ENCODE data around the gene SASH1. TPM values are rescaled to one million over a fixed set of nuclear protein-coding genes. Genes with fewer than 3 reads are reported as not detected.

The SASH1 gene
- total and polyA plus RNA-seq, 9 of the 15 experiments (the other 6 are each of a cell fraction or from before 2014, with no cell fraction given) = 0.35 to 3.5 (median 1.6) TPM

- TF ChIP-seq CREB5 (CRISPR knock-in tag; IDR thresholded peaks at IDR 0.05) (no peak), ZNF583 (CRISPR knock-in tag; IDR thresholded peaks at IDR 0.05) (no peak), RAD51 (IDR thresholded peaks at IDR 0.05; ENCODE audit: borderline replicate concordance, low read depth) (no peak), TCF7 (IDR thresholded peaks at IDR 0.05; ENCODE audit: borderline replicate concordance) (no peak), CBX2 (IDR thresholded peaks at IDR 0.05; ENCODE audit: insufficient read depth, low read length, poor library complexity, severe bottlenecking) (no peak), ZNF316 (IDR thresholded peaks at IDR 0.05) (peak; percentile 95), NELFE (IDR thresholded peaks at IDR 0.05; ENCODE audit: insufficient read depth, insufficient read length) (no peak), CBFA2T2 (conservative IDR thresholded peaks at IDR 0.05) (no peak), ZNF212 (CRISPR knock-in tag; IDR thresholded peaks at IDR 0.05) (no peak), ZC3H8 (IDR thresholded peaks at IDR 0.05) (no peak), ZNF224 (CRISPR knock-in tag; IDR thresholded peaks at IDR 0.05) (no peak), RFX5 (IDR thresholded peaks at IDR 0.05; ENCODE audit: low read depth, low read length) (no peak), ZNF12 (CRISPR knock-in tag; IDR thresholded peaks at IDR 0.05) (no peak), HINFP (tag; conservative IDR thresholded peaks at IDR 0.05; ENCODE audit: low read depth) (no peak), NCOA1 (IDR thresholded peaks at IDR 0.05; ENCODE audit: low read depth) (no peak), NR2C1 (IDR thresholded peaks at IDR 0.05) (no peak), NR2C1 (tag; IDR thresholded peaks at IDR 0.05) (no peak), BMI1 (IDR thresholded peaks at IDR 0.05; ENCODE audit: low read length) (no peak)
- TF ChIP-seq, protein P1, sequence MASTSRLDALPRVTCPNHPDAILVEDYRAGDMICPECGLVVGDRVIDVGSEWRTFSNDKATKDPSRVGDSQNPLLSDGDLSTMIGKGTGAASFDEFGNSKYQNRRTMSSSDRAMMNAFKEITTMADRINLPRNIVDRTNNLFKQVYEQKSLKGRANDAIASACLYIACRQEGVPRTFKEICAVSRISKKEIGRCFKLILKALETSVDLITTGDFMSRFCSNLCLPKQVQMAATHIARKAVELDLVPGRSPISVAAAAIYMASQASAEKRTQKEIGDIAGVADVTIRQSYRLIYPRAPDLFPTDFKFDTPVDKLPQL (IDR thresholded peaks at IDR 0.05; ENCODE audit: extremely low read depth, insufficient read length) = no peak
- TF ChIP-seq, protein P2, sequence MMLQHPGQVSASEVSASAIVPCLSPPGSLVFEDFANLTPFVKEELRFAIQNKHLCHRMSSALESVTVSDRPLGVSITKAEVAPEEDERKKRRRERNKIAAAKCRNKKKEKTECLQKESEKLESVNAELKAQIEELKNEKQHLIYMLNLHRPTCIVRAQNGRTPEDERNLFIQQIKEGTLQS (IDR thresholded peaks at IDR 0.05) = peak; percentile 50; the same call in 1 of the 2 replicates
- TF ChIP-seq, protein P2 (CRISPR knock-in tag; conservative IDR thresholded peaks at IDR 0.05) = no peak
- TF ChIP-seq, protein P3, sequence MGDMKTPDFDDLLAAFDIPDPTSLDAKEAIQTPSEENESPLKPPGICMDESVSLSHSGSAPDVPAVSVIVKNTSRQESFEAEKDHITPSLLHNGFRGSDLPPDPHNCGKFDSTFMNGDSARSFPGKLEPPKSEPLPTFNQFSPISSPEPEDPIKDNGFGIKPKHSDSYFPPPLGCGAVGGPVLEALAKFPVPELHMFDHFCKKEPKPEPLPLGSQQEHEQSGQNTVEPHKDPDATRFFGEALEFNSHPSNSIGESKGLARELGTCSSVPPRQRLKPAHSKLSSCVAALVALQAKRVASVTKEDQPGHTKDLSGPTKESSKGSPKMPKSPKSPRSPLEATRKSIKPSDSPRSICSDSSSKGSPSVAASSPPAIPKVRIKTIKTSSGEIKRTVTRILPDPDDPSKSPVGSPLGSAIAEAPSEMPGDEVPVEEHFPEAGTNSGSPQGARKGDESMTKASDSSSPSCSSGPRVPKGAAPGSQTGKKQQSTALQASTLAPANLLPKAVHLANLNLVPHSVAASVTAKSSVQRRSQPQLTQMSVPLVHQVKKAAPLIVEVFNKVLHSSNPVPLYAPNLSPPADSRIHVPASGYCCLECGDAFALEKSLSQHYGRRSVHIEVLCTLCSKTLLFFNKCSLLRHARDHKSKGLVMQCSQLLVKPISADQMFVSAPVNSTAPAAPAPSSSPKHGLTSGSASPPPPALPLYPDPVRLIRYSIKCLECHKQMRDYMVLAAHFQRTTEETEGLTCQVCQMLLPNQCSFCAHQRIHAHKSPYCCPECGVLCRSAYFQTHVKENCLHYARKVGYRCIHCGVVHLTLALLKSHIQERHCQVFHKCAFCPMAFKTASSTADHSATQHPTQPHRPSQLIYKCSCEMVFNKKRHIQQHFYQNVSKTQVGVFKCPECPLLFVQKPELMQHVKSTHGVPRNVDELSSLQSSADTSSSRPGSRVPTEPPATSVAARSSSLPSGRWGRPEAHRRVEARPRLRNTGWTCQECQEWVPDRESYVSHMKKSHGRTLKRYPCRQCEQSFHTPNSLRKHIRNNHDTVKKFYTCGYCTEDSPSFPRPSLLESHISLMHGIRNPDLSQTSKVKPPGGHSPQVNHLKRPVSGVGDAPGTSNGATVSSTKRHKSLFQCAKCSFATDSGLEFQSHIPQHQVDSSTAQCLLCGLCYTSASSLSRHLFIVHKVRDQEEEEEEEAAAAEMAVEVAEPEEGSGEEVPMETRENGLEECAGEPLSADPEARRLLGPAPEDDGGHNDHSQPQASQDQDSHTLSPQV (IDR thresholded peaks at IDR 0.05) = peak; percentile 95
Measured at GRCh38 chr6:148530394-148530953, 187.8 kb downstream of the SASH1 start (continued).
